Osteoblast (primary cell): ENCODE data around the gene LZTR1. TPM values are rescaled to one million over a fixed set of nuclear protein-coding genes. Genes with fewer than 3 reads are reported as not detected.
"Not testable (repeated sequence)": the region's sequence is repeated elsewhere in the genome, so short reads cannot be mapped to it uniquely, and the experiment has no call there.

ENCODE experiments used
- DNase-seq: peaks from one replicate; pipeline ENCODE4 v3.0.0; 2011; ENCODE audit warnings: low spot score, mixed read lengths; ENCODE audit not compliant: insufficient read length; ENCODE audit errors: missing footprints
- H2AFZ ChIP-seq: 2 replicates; pipeline ENCODE4 v1.6.0; 2011; ENCODE audit warnings: mild to moderate bottlenecking, low read length
- H3K27ac ChIP-seq: 2 replicates; pipeline ENCODE4 v1.5.1; 2011; ENCODE audit warnings: mild to moderate bottlenecking, low read depth, low read length, moderate library complexity
- H3K27me3 ChIP-seq: 2 replicates; pipeline ENCODE4 v1.6.0; 2012; ENCODE audit warnings: mild to moderate bottlenecking, control low read depth, inconsistent platforms, low read length, moderate library complexity; ENCODE audit not compliant: insufficient read depth
- H3K36me3 ChIP-seq: 2 replicates; pipeline ENCODE4 v1.5.1; 2011; ENCODE audit warnings: mild to moderate bottlenecking, low read length, control low read depth, moderate library complexity; ENCODE audit not compliant: insufficient read depth
- H3K4me1 ChIP-seq: 2 replicates; pipeline ENCODE4 v1.5.1; 2011; ENCODE audit warnings: mild to moderate bottlenecking, low read length, control low read depth, moderate library complexity; ENCODE audit not compliant: insufficient read depth
- H3K4me2 ChIP-seq: 2 replicates; pipeline ENCODE4 v1.6.0; 2011; ENCODE audit warnings: mild to moderate bottlenecking, low read length; ENCODE audit not compliant: insufficient read depth
- H3K4me3 ChIP-seq: fragments of 200-600 bp; sonication (generic); 3 replicates; pipeline ENCODE4 v1.5.1; 2012; ENCODE audit warnings: mild to moderate bottlenecking, low read length, inconsistent platforms; ENCODE audit not compliant: insufficient read depth
- H3K79me2 ChIP-seq: 2 replicates; pipeline ENCODE4 v1.6.0; 2012; ENCODE audit warnings: mild to moderate bottlenecking, low read length, control low read depth, inconsistent platforms; ENCODE audit not compliant: insufficient read depth
- H3K9me3 ChIP-seq: 2 replicates; pipeline ENCODE4 v1.5.1; 2011; ENCODE audit warnings: low read depth, low read length, control low read depth
- H4K20me1 ChIP-seq: 2 replicates; pipeline ENCODE4 v1.6.0; 2012; ENCODE audit warnings: mild to moderate bottlenecking, low read length, control low read depth; ENCODE audit not compliant: insufficient read depth
- total RNA-seq: library from RNA; depleted of rRNA; stranded (reverse); fragments of >200 nt; gene quantifications from 2 replicates; pipeline ENCODE4 v1.2.3, GENCODE V29; 2012
- TF ChIP-seq, protein P1 (sequence below): IDR thresholded peaks from 2 replicates; pipeline ENCODE4 v1.5.1; 2011; ENCODE audit warnings: mild to moderate bottlenecking, low read depth, low read length, moderate library complexity; ENCODE audit errors: extremely low read depth

The LZTR1 gene
- total RNA-seq, 1 donor: 56.8 TPM

DNA sequence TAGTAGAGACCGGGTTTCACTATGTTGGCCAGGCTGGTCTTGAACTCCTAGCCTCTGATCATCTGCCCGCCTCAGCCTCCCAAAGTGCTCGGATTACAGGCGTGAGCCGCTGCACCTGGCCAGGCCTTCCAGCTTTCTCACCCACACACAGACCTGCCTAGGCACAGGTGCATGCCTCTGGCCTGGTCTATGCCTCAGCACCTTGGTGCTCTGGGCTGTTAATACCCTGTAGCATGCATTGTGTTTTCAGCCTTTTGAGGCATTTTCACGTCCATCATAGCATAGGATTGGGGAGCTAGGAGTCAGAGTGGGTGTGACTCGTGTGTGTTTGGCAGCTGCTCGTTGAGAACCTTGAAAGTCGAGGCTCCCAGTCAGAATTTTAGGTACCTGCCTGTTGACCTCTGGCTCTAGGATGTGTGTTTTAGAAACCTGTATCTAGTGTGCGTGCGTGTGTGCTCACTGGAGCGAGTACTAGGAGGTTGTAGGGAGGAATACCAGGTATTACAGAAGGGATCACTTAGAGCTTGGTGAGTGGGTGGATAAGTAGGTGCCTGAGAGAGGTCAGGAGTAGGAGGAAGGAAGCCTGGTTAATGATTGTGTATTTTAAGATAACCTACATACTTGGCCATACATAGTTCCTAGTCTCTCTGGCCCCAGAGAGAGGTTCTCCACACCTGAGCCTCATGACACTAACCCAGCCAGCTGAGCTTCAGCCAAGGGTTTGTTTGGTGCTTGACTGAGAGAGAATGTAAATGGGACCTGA lies 44.9 kb upstream of the LZTR1 start:
- Histone ChIP-seq H3K79me2 (peaks cover 96% of the 10 kb centered on the region), H3K36me3 (peaks cover 27% of the 10 kb centered on the region), H4K20me1 (peaks cover 75% of the 10 kb centered on the region), H3K4me1 (no peaks in the 10 kb centered on the region), H2AFZ (no peak overlapping the region), H3K9me3 (no peaks in the 10 kb centered on the region), H3K27me3 (no peaks in the 10 kb centered on the region), H3K27ac (no peak overlapping the region), H3K4me2 (no peak overlapping the region), H3K4me3 (no peak overlapping the region)
- TF ChIP-seq, protein P1, sequence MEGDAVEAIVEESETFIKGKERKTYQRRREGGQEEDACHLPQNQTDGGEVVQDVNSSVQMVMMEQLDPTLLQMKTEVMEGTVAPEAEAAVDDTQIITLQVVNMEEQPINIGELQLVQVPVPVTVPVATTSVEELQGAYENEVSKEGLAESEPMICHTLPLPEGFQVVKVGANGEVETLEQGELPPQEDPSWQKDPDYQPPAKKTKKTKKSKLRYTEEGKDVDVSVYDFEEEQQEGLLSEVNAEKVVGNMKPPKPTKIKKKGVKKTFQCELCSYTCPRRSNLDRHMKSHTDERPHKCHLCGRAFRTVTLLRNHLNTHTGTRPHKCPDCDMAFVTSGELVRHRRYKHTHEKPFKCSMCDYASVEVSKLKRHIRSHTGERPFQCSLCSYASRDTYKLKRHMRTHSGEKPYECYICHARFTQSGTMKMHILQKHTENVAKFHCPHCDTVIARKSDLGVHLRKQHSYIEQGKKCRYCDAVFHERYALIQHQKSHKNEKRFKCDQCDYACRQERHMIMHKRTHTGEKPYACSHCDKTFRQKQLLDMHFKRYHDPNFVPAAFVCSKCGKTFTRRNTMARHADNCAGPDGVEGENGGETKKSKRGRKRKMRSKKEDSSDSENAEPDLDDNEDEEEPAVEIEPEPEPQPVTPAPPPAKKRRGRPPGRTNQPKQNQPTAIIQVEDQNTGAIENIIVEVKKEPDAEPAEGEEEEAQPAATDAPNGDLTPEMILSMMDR: no peak
- DNase-seq: no peak

DNA sequence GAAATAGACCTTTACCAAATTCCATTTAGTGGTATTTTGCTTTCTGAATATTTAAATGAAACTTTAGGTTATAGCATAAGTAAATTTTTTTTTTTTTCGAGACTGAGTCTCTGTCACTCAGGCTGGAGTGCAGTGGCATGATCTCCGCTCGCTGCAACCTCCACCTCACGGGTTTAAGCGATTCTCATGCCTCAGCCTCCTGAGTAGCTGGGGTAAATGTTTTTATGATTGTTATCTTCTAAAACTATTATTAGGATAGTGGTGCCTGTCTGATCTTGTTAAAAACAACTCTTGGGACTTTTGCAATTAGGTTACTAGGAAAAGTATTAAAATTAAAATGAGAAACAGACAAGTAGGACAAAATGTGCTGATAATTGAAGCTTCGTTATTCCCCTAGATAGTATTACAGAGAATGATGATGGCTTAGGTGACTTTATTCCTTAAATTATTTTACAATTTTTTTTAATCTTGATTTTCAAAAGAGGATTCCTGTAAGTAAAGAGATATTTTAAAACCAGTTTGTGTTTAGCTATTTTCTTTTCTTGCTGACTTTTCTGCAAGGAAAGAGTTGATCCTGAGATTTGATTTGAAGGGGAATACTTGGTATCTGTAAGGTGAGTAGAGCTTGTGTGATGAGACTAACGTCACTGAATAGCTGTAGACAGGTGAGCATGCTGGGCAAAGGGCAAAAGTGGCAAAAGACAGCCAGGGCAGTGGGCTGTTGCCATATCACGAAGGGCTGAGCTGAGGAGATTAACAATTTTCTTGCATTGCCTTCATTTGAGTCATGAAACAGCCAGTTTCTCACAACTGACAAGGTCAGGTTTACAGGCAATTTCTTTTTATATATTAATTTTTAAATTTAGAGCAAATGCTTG lies 44.1 kb upstream of the LZTR1 start:
- Histone ChIP-seq H3K27ac (no peak overlapping the region), H4K20me1 (peaks cover 74% of the 10 kb centered on the region), H3K4me2 (no peak overlapping the region), H3K36me3 (peaks cover 27% of the 10 kb centered on the region), H3K4me3 (no peak overlapping the region), H3K27me3 (no peaks in the 10 kb centered on the region), H3K79me2 (peaks cover 96% of the 10 kb centered on the region), H3K9me3 (no peaks in the 10 kb centered on the region), H2AFZ (no peak overlapping the region), H3K4me1 (no peaks in the 10 kb centered on the region)
- DNase-seq: no peak
- TF ChIP-seq, protein P1: no peak

DNA sequence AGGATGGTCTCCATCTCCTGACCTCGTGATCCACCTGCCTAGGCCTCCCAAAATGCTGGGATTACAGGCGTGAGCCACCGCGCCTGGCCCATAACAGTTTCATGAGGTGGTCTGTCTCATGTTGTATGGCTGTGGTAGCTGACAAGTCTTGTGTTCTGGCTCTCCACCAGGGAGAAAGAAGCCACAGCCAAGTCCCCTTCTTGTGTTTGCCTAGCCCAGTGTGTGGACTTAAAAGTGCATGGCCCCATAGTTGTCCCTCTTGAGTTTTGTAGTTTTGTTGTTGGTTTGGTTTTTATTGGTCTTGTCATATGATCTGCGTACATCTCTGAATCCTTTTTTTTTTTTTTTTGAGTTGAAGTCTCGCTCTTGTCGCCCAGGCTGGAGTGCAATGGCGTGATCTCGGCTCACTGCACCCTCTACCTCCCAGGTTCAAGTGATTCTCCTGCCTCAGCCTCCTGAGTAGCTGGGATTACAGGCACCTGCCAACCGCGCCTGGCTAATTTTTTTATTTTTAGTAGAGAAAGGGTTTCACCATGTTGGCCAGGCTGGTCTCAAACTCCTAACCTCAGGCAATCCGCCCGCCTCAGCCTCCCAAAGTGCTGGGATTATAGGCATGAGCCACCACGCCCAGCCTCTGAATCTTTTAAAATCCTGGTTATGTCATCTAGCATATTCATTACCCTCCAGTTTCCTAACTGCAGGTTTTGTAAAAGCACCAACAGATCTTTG lies 42.5 kb upstream of the LZTR1 start:
- not testable (repeated sequence) for H3K27ac ChIP-seq, H3K9me3 ChIP-seq
- H4K20me1 ChIP-seq: peaks cover 76% of the 10 kb centered on the region

DNA sequence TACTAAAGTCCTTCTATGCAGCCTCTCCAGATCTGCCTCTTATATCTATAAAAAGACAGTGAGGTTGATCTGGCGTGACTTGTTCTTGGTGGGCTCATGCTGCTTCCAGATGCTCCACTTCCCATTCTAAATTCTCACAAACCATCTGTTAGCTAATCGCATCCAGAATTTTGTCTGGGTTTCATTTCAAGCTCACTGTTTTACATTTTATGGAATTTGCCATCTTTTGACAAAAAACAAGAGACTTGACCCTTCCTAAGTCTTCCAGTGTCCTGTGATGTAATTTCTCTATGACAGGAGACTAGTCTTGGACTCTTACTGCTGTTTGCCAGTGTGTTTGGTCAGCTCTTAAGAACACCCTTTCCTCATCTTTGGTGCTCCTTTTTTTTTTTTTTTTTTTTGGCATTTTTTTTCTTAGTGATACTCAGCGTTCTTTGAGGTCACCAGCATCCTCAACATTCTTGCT lies 41.9 kb upstream of the LZTR1 start:
- H3K27ac ChIP-seq: no peak overlapping the region

More for the DNA sequence above, 42.5 kb upstream of the LZTR1 start:
- peaks cover 96% of the 10 kb centered on the region for H3K79me2 ChIP-seq
- H3K27me3 ChIP-seq, H2AFZ ChIP-seq, H3K4me2 ChIP-seq, H3K4me1 ChIP-seq, DNase-seq, H3K4me3 ChIP-seq: not testable (repeated sequence)
- H3K36me3 ChIP-seq: peaks cover 15% of the 10 kb centered on the region

More for the DNA sequence above, 41.9 kb upstream of the LZTR1 start:
- no peaks in the 10 kb centered on the region for H3K9me3 ChIP-seq
- peaks cover 12% of the 10 kb centered on the region for H3K36me3 ChIP-seq
- no peaks in the 10 kb centered on the region for H3K27me3 ChIP-seq
- H3K4me3 ChIP-seq: no peak overlapping the region
- TF ChIP-seq, protein P1: no peak
- H3K79me2 ChIP-seq: peaks cover 96% of the 10 kb centered on the region
- no peak overlapping the region for H2AFZ ChIP-seq
- peaks cover under 1% of the 10 kb centered on the region for H3K4me1 ChIP-seq
- no peak overlapping the region for H3K4me2 ChIP-seq
- DNase-seq: no peak
- H4K20me1 ChIP-seq: peaks cover 73% of the 10 kb centered on the region
